HG02610 (cell line): ENCODE measurements around the gene NTRK2.

ENCODE experiments used
- ATAC-seq: cut with Tn5 transposase; IDR thresholded peaks from one replicate; pipeline ENCODE4 v1.9.1; 2021; ENCODE audit warnings: mild to moderate bottlenecking, moderate library complexity; ENCODE audit not compliant: unreplicated experiment

The NTRK2 gene

GRCh38 chr9:84731696-84732095 lies 62.2 kb downstream of the NTRK2 start:
- no peak for ATAC-seq

GRCh38 chr9:84736081-84736480 lies 66.6 kb downstream of the NTRK2 start:
- no peak for ATAC-seq

GRCh38 chr9:84736536-84736935 lies 67.0 kb downstream of the NTRK2 start:
- no peak for ATAC-seq

DNA sequence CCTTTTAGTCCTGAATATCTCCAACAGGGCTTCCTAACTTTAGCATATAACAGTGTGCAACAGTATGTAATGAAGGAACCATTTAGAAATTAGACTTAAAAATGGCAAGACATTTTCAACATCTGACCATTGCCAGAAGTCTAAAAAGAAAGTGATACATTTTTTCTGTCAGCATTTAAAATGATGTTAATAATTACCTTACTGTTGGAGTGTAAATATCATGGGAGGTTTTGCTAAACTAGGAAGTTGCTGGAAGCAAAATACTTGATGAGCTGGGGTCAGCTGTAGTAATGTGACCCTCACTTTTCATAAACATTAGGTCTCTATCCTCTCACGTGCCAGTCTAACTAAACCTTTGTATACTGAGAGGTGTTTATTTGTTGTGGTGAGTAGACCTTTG lies 68.8 kb downstream of the NTRK2 start:
- ATAC-seq: no peak

DNA sequence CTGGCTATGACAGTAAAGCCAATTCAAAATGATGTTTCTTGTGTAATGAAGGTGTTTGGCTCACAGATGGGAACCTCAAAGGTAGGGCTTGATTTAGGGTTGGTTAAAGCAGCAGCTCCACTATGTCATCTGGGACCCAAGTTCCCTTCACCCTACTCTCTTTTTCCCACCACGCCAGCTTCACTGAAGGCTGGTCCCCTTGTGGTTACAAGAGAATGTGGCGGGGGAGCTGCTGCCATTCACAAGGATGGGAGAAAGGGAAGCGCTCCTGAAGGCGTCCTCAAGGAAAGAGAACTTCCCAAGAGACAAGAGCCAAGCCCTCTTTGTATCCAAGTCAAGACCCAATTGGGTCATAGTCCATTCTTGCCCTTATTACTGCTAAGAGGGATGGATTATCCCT lies 72.7 kb downstream of the NTRK2 start:
- no peak for ATAC-seq

GRCh38 chr9:84744195-84744594 lies 74.7 kb downstream of the NTRK2 start:
- peak; percentile 63 for ATAC-seq

DNA sequence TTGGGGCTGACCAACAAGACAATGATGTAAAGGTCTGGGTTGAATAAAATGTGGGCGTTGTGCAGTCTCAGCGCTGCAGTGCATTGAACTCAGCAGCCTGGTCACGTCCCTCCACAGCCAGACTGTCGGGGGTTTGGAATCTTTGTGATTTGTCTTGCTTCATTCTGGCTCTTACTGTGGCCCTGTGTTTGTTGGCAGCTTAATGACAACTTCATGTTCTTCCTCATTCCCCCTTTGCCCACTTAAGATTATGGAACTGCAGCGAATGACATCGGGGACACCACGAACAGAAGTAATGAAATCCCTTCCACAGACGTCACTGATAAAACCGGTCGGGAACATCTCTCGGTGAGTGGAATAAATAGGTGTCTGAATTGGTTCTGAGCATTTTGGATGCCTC lies 75.2 kb downstream of the NTRK2 start:
- ATAC-seq: no peak

GRCh38 chr9:84748112-84748511 lies 78.6 kb downstream of the NTRK2 start:
- ATAC-seq: peak; percentile 50

GRCh38 chr9:84750152-84750865 lies 80.8 kb downstream of the NTRK2 start:
- peak; percentile 36 for ATAC-seq

GRCh38 chr9:84751921-84752320 lies 82.4 kb downstream of the NTRK2 start:
- ATAC-seq: no peak

- no peak for ATAC-seq
Observed at GRCh38 chr9:84754461-84754860, 84.9 kb downstream of the NTRK2 start.

DNA sequence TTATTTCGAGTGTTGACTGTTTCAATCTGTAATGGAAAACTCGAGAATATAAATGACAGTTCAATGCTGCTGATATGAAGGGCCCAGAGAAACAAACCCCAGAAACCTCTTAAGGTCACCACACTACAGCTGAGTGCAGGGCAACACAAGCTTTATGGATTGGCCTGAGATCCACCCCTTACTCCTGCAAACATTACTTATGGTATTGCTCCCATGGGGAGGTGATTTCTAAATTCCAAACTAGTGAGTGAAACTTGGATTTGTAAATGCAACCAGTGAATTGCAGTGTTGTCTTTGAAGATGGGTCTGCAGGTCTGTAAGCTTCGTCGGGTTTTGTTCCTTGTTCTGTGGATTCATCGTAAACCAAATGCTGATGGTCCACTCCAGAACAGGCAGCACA lies 85.4 kb downstream of the NTRK2 start:
- ATAC-seq: no peak

DNA sequence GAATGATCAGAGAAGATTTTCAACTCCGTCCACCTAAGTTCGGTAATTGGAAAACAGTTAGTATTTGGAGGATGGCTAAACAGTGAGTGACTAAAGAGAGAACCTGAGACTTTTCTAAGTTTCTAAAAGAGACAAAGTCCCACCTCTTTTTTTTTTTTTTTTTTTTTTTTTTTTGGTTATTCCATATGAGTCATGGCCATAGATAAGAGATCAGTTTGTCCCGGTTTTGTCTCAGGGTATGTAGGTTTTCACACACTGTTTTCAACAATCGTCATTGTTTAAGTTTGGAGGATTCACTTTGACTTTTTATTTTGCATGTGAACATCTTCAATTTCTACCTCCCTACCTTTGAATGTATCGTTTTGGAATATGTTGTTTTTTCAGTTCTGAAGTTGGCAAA lies 85.9 kb downstream of the NTRK2 start:
- no peak for ATAC-seq

- ATAC-seq: no peak
Observed at GRCh38 chr9:84756171-84756570, 86.6 kb downstream of the NTRK2 start.

DNA sequence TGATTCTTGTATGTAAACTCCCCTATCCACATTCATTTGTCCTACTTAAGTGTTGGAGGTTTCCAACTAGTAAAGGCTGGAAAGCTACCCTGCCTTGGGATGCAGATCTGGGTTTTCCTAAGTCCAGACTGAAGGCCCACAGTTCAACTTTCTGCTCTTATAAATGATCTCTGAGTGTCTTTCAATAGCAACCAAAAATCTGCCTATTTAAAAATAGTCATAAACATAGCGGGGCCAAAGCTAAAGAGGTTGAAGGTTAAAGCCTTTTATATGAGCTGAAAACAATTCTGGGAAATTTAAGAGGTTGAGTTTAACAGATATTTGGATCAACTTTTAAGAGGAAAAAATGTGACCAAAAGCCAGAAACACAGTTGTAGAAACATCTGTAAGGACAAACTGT lies 87.2 kb downstream of the NTRK2 start:
- ATAC-seq: no peak

GRCh38 chr9:84758817-84759216 lies 89.3 kb downstream of the NTRK2 start:
- no peak for ATAC-seq

DNA sequence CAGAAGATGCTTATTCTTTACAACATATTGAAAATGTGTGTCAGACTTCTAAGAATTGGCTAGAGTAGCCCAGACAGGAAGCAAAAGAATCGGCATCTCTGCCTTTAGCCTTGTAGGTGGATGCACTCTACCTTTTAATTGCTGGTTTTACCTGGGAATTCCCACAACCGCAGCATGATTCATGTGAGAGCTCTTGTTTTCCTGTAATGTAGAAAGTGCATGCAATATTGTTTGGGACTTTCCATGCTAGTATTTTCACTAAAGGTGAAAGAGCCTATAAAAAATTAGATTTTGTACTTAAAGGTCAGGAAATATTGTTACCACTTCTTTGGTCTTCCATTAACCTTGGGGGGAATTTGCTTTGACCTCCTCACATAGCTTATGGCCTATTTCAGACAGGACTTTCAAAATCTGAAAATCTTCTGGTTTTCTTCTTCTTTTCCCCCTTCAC lies 89.8 kb downstream of the NTRK2 start:
- peak; percentile 73 for ATAC-seq

DNA sequence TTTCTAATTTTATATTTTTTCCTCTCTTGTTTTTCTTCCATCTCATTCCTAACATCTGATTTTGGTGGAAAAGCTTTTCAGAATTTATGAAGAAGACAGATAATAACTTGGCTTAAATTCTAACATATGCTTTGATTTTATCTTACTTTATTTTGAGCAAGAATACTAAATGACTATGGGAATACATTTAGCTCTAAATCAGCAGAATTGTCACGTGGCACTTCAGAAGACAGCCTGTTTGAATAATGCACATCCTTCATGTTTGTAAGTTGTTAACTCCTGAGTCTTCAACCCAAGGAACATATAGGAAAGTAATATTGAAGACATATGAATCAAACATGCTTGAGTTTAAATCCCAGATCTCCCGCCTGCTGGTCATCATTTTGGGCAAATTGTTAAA lies 90.3 kb downstream of the NTRK2 start:
- no peak for ATAC-seq

- peak; percentile 66 for ATAC-seq
Observed at GRCh38 chr9:84761137-84761808, 91.7 kb downstream of the NTRK2 start.

- ATAC-seq: no peak
Observed at GRCh38 chr9:84772511-84772910, 103.0 kb downstream of the NTRK2 start.

GRCh38 chr9:84773022-84773421 lies 103.5 kb downstream of the NTRK2 start:
- ATAC-seq: no peak

DNA sequence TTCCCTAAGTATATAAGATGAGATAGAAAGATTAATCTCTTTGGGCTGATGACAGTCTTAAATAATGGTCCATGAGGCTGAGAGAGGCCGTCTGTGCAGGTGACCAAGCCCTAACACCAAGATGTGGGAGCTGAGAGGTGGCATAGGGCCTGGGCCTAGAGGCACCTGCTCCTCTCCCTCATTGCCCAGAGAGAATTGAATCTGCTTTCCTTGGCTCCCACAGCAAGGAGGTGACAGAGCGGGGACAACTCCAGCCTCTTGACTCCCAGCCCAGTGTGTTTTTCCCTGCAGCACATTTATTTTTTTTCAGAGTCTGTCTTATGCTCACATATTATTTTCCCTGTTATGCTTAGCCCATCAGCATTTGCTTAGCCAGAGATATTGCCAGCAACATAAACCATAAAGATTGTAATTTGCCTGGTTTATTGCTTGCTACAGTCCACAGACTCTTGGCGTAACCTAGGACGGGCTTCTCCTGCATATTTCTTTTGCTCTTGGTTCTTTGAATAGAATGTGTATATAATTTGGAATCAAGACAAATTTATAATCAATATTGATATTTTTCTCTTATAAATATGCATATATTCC lies 105.6 kb downstream of the NTRK2 start:
- ATAC-seq: no peak
